Stomach (tissue), 4 donors: Measurements from ENCODE around the gene TXNDC11.

Experiments used
- EP300 ChIP-seq: sonication (generic); formaldehyde crosslinking; IDR thresholded peaks from one replicate; pipeline ENCODE4 v1.6.1; 2017; ENCODE audit warnings: antibody characterized with exemption
- POLR2A ChIP-seq, 4 donors: fragments of 450-650 bp; IDR thresholded peaks; one replicate each; pipeline ENCODE4 v1.6.1; 2016; ENCODE audit warnings: antibody characterized with exemption in 4 of 4, control low read depth in 2 of 4, mild to moderate bottlenecking in 1 of 4, moderate library complexity in 1 of 4
- POLR2AphosphoS5 ChIP-seq, 3 donors: sonication (generic); formaldehyde crosslinking; IDR thresholded peaks; one replicate each; pipeline ENCODE4 v1.6.1; 2016; ENCODE audit warnings: antibody characterized with exemption in 3 of 3
- TF ChIP-seq, protein P1 (sequence below), 7 experiments: fragments of 450-650 bp in 4 of 7; fragments of 200-600 bp in 3 of 7; sonication (generic) in 3 of 7; IDR thresholded peaks; one replicate each; pipeline ENCODE4 v1.5.1; 2016 to 2019; ENCODE audit warnings: antibody characterized with exemption in 7 of 7, control low read depth in 2 of 7, mild to moderate bottlenecking in 1 of 7

DNA sequence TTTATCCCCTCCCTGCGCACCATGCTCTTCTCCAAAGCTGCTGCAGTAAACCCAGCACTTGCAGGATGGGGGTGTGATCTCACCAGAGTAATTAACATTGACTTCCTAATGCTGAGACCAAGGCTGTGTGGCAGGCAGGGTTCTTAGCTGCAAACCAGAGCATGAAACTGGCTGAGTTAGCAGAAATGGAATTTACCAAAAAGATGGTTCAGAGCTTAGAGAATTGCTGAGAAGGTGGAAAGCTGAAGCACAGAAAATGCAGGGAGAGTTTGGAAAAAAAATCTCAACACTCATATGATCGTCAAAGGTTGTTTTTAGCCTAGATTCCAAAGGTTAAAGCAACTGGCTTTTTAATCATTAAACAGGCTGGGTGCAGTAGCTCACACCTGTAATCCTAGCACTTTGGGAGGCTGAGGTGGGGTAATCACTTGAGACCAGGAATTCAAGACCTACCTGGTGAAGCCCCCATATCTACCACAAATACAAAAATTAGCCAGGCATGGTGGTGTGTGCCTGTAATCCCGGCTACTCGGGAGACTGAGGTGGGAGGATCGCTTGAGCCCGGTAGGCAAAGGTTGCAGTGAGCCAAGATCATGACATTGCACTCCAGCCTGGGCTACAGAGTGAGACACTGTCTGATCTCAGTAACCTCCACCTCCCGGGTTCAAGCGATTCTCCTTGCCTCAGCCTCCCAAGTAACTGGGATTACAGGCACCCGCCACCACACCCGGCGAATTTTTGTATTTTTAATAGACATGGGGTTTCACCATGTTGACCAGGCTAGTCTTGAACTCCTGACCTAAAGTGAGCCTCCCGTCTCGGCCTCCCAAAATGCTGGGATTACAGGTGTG lies 6.0 kb upstream of the TXNDC11 start:
- TF ChIP-seq POLR2A (IDR thresholded peaks at IDR 0.05) (no peak), EP300 (no peak), POLR2AphosphoS5 (IDR thresholded peaks at IDR 0.05) (no peak)
- TF ChIP-seq, protein P1, sequence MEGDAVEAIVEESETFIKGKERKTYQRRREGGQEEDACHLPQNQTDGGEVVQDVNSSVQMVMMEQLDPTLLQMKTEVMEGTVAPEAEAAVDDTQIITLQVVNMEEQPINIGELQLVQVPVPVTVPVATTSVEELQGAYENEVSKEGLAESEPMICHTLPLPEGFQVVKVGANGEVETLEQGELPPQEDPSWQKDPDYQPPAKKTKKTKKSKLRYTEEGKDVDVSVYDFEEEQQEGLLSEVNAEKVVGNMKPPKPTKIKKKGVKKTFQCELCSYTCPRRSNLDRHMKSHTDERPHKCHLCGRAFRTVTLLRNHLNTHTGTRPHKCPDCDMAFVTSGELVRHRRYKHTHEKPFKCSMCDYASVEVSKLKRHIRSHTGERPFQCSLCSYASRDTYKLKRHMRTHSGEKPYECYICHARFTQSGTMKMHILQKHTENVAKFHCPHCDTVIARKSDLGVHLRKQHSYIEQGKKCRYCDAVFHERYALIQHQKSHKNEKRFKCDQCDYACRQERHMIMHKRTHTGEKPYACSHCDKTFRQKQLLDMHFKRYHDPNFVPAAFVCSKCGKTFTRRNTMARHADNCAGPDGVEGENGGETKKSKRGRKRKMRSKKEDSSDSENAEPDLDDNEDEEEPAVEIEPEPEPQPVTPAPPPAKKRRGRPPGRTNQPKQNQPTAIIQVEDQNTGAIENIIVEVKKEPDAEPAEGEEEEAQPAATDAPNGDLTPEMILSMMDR (IDR thresholded peaks at IDR 0.05), result no peak
